Stimulated activated CD4-positive, alpha-beta T cell treated with anti-CD3 and anti-CD28 coated beads, Interleukin-4, amount 100 ng/mL, for 48 hours (primary cell): ENCODE measurements around the gene UPF2.
A peak's percentile ranks its signal among the peaks of the same experiment; 100 is the strongest.

Experiments used
- DNase-seq, 2 donors: peaks; one replicate each; pipeline ENCODE4 v3.0.0-alpha.2; 2020; ENCODE audit warnings: low read depth in 2 of 2

Gene UPF2

DNA sequence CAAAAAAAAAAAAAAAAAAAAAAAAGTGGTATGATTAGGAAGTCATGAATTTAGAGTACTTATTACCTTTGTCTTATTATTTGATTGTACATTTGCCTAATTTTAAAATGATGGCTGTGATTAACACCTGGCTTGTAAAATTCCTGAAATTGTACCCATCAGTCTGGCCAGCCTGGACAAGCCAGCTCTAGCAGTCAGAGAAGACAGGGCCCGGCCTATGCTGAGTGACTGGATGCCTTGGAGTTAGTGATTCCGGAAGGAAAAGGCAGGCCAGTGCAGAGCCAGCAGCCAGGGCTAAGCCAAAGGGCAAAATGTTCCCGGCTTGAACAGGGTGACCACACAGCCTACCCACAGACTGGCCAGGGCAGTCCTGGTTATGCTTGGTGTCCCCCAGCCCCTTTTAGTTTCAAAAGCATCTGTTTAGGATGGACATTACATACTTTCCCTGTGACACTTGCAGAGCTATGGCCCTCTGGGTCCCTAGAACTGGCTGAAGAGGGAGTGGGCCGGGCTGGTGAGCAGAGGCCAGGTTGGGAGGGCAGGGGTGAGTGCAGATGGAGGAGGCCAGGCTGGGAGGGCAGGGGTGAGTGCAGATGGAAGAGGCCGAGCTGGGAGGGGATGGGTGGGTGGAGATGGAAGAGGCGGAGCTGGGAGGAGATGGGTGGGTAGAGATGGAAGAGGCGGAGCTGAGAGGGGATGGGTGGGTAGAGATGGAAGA lies 157.7 kb downstream of the UPF2 start:
- no peak for DNase-seq

DNA sequence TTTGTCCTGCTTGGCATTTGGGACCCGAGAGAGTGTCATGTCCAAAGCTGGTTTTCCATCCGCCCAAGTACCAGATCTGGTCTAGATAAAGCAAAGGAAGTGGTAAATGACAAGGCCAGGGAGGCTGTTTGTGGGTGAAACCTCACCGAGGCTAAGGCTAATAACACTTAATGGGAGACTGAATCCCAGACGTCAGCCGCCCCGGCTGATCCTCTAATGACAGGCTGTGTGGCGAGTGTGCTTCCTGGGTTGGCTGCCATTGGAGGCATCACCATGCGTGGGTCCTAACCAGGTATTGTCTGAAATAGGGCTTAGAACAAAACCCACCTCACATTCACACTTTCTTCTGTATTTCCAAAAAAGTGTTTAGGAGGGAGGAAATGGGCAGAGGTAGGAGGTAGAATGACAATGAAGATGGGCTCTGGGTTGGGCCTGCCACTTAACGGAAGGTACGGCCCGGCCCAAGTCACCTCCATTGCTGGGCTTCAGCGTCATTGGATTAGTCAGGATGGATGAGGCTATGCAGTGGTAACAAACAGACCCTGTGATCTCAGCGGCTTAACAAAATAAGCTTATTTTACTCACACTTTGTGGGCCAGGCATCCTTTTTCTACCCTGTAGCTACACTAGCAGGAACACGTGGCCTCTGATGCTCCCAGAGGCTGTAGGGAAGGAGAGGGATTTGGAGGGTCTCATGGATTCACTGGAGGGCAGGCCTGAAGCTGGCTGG lies 159.8 kb downstream of the UPF2 start:
- DNase-seq = no peak

DNA sequence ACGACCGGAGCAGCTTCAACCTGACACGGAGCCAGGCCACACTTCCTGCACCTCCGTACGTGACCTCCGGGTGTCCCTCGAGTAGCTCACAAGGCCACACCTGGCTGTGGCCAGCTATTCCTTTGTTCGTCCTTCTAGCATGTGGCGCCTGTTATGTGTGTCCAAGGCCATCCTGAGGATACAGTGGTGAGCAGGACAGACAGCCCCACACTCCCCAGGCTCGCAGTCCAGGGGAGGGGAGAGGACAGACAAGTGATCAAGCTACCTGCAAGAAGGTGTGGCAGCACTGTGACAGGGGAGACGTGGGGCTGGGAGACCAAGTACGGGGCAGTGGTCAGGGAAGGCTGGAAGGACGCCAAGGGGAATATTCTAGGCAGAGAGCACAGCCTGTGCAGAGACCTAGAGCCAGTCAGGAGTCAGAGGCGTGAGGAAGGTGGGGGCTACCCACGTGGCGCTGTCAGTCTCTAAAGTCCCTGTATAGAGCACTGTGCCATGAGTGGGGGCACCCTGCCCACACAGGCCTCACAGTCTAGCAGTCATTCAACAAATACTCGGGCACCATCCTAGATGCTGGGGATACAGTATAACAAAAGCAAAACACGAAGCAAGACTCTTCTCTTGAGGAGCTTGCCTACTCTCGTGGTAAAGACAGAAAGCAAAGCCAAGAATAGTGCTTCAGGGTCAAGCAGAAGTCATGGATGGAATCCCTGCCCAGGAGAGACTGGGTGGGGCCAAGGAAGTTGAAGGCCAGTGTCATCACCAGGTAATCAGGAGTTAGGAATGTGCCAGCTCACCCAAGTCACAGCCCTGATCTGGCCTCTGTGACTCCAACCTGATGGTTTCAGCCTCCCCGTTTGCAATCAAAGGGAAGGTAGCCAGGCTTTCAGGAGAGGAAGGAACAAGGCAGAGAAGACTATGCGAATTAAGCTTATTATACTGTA lies 160.9 kb downstream of the UPF2 start:
- DNase-seq = no peak

DNA sequence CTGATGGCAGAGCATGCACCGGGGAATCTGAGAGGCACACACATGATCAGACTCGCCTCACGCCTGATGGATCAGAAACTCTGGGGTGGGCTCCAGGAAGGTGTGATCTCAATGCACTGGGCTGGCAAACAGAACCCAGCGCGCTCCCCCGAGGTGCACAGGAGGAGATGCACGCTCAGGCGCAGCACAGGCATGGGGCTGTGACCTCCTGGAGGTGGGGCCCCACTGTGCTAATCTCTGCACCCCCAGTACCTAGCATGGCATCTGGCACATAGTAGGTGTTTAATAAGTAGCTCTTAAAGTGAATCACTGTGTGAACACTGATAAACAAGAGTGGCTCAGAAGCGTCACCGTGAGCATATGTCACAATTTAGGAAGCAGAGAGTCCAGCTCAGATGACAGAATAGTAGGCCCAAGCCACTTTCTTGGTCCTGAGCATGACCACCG lies 161.6 kb downstream of the UPF2 start:
- no peak for DNase-seq

DNA sequence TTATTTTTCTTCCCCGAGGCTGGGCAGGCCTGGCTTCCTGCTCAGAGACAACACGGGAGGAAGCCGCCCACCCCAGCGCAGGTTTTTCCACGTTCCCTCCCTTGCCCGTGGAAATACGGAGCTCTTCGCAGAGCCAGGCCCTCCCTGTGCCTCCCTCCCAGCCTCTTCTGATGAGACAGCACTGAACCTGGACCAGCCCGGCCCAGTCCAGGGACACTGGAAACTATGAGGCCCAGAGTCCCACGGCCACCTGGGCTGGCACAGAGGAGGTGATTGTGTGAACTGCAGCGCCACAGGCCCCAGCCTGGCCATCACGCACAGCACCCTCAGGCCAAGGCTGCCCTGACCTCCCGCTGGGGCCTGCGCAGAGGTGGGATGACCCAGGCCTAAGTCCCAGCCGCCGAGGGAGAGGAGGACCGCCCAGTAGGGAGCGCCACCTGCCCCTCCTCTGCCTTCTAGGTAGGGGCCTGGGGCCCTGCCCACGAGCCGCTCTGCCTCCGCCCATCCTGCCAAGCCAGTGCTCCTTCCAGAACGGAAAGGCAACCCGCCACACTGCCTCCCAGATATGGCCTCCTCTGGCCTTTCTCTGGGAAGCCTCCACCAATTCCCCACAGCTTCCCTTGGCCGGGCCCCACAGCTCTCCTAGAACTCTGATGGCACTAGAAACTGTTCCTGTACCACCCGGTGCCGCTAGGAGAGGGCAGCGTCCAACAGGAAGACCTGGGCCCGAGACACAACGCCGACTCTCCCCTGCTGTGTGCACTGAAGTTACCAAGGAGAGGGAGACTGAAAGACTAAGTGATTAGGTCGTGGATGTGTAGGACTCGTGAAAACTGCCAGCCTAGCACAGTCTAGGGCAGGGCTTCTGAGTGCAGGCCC lies 162.2 kb downstream of the UPF2 start:
- no peak for DNase-seq

DNA sequence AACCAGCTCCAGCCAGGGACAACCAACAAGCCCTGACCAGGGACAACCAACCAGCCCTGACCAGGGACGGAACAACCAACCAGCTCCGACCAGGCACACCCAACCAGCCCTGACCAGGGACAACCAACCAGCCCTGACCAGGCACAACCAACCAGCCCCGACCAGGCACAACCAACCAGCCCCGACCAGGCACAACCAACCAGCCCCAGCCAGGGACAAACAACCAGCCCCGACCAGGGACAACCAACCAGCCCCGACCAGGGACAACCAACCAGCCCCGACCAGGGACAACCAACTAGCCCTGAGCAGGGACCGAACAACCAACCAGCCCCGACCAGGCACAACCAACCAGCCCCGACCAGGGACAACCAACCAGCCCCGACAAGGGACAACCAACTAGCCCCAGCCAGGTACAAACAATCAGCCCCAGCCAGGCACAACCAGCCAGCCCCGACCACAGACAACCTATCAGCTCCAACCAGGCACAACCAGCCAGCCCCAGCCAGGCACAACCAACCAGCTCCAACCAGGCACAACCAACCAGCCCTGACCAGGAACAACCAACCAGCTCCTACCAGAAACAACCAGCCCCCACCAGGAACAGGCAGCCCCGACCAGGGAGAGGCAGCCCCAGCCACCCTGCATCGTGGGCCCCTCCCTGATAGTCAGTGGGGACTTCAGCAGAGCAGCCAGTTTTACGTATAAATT lies 163.1 kb downstream of the UPF2 start:
- no peak for DNase-seq

DNA sequence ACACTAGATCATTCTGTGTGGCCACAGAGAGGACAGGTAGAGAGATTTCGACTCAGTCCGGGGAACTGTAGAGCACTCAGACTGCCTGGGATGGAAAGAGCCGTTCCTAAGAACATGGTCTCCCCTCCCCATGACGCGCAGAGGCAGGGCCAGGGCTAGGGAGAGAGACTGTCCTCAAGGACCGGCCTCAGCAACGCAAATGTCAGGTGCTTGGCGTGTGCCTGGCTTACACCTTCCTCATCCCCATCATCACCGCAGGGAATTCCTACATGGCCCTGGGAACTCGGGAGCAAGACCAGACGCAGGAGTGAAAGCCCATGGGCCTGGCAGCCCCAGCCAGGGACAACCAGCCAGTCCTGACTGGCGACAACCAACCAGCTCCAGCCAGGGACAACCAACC lies 163.8 kb downstream of the UPF2 start:
- DNase-seq = no peak

DNA sequence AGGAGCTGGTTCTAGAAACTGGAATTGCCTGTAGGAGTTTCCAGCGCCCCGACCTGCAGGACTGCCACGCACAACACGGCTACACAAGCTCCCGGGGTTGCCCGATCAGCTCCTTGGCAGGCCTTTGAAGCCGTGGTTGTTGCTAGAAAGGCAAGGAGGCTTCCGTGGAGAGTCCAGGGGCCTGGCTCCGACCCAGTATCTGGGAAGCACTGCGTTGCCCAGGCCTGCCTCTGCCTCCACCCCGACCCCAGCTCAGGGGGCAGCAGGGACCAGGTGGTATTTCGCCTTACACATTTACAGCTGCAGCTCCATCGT lies 165.1 kb downstream of the UPF2 start:
- DNase-seq = no peak

DNA sequence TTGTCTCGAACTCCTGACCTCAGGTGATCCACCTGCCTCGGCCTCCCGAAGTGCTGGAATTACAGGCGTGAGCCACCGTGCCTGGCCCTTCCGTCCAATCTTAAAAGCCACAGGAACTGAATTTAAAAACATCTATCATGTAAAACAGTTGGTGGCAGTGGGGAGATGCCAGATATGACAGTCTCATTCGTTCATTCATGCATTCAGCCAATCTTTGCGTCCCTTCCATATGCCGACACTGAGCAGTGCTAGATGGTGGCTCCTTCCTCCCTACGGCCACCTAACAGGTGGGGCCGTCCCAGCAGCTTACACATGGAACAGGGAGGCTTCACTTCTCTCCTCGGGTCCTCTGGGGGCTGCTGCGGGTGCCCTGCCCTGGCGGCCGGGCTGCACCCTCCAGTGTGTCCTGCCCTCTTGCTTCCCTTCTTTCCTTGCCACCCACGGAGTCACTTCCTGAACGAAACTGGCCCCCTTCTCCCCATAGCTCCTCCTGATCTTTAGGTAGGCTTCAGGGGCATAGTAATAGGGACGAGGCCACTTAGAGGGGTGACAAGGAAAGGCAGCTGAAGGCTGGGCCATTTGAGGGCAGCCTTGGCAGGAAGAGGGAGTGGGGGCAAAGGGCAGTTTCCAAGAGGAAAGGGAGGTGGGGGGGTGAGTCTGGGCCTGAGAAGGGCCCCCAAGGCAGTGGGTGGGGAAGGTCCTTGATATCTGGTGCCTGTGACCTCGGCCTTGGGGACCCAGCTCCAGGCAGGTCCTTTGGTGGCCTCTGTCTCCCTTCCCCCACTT lies 165.6 kb downstream of the UPF2 start:
- DNase-seq = no peak

DNA sequence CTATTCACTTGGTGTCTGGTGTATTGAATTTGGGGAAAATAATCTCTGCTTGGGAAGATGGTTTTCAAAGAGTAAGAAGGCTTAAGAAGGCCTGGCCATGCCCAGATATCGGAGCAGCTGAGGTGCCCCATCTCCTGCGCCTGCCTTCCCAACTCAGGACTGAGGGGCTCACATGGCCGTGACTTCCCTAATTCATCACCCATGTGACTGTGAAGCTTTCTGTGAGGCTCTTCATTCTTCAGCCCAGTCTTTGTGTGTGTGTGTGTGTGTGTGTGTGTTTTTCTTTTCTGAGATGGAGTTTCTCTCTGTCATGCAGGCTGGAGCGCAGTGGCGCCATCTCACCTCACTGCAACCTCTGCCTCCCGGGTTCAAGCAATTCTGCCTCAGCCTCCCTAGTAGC lies 166.3 kb downstream of the UPF2 start:
- DNase-seq = no peak

DNA sequence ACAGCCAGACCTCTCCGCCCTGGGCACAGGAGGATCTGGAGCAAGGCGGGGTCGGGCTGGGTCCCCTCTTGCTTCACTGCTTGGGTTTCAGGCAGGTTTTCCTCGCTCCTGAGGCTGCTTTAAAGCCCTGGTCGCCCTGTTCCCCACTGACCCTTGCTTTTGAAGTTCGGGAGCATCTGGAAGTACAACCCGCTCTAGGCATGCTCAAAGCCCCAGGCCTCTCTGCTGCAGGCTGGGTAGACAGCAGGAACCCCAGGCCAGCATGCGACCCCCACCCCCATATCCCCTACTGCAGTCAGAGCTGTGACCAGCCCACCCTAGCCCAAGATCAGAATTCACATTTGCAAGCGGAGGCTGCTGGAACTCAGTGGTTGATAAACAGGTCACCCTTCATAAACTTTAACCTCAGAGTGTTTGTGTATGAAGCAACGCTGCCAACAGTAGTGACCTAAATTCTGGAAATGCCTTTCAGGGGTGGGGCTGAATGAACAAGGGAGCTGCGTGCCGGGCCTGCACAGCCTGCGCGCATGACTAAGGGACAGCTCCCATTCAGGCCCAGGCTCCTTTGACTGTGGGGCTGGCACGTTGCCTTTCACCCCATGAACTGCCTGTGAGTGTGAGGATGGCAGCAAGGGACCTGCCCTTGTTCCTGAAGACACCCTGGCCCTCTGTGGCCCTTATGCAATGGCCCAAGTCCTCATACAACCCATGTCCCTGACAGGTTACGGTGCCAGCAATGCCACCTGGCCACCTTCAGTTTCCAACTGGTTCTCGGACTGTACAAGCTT lies 166.9 kb downstream of the UPF2 start:
- DNase-seq = no peak

DNA sequence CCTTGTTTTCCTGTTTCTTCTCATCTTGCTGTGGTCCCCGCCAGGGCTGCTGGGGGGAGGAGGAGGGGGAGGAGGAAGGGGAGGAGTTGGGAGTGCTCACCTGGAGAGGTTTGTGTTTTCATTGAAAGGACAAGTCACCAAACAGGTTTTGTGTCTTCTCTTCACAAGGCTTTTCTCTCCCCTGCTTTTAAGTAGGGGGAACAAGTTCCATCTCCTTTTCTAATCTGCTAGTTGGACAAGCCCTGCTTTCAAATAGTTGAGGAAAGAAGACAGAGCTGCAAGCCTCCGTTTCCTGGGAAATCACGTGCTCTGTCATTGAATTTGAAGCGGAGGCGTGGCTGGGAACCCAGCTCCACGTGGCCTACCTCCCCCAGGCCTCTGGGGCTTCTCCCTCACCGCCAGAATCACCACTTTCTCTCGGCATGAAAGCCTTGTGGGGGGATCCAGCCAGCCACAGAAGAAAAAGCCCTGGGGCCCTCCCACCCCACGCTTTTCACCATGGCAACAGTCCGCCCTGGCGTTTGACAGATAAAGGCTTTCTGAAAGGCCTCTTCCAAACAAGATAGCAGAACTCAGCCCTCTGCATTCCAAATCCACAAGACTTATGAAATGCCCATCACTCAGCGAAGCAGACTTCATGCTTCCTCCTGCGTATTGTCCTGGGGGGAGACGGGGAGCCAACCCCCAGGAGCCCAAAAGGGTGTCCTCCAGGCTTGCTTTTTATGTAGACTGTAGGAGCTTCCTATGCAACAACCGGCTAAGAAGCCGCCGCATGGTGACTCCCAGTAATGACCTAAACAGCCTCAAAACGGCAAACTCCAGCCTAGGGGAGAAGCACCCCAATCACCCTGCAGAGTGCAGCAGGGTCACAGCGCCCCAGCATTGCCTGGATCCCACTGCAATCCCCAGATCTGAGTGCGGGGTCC lies 167.8 kb downstream of the UPF2 start:
- DNase-seq = peak; percentile 34 to 37

DNA sequence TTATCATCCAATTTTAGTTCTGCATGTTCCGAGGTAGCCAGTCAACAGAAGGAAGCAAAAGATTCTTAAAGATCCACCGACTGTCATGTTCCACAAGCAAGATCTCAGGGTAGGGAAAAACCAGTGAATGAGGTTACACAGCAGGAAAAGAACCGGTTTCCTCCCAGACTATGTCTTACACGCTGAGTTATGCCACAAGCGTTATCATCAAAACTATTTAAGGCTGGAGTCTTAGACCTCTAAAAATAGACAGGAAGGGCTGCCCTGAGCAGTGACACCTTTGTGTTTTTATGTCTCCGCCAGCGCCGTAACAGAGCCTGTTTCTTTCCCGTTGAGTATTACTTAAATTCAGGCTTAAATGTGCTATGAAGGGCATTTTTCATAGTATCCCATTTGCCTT lies 171.1 kb downstream of the UPF2 start:
- no peak for DNase-seq

DNA sequence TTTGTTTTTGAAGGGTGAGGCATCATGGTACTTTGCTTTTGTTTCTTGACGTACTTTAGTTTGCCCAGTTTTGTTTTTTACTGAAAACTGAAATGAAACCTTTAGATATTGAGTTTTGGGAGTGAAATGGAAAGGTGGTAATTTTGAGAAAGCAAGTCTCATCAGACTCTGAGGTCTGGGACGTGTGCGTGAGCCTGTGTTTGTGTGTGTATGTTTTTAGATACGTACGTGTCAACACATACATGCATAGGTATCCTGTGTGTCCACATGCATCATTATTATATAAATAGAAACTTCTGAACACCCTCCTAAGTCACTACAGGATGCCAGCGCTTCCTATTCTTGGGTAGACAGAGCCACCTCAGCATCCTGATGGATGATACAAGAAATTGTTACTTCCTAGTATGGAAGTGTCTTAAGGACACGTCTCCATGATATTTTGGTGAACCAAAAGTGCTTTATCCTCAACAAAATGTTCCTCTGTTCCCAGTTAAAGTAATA lies 171.7 kb downstream of the UPF2 start:
- DNase-seq = no peak

DNA sequence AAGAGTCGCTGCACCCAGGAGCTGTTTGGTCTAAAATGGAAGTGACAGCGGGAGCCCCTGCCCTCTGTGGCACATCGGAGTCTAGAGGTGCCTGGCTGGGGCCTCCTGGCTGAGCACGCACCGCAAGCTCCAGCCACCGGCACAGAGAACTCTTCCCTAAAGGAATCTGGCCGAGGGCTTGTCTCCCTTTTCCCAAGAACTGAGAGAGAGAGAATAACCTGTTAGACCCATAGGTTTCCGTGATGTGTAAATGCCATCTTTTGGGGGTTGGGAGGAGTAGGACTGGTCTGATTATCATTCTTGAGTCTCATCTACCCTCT lies 172.2 kb downstream of the UPF2 start:
- no peak for DNase-seq
